ENCODE measurements around the gene SPC24.
A peak's percentile ranks its signal among the peaks of the same experiment; 100 is the strongest.
"Not testable (repeated sequence)": the region's sequence is repeated elsewhere in the genome, so short reads cannot be mapped to it uniquely, and the experiment has no call there.

SPC24 gene

DNA sequence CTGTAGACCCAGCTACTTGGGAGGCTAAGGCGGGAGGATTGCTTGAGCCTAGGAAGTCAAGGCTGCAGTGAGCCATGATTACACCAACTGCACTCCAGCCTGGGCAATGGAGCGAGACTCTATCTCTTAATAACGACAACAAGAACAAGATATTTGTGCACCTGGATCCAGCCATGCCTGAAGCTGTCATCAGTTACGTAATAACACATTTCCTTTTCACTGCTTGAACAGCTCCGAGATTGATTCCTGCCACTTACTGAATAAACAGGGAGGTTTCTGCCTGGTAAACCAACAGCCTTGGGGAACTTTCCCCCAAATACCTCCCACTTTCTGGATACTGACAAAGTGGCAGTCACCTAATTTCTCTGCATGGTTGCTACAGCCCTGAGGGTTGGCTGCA lies 36.4 kb upstream of the SPC24 start:
- DNase-seq (ENCODE audit: low read depth): no peak

DNA sequence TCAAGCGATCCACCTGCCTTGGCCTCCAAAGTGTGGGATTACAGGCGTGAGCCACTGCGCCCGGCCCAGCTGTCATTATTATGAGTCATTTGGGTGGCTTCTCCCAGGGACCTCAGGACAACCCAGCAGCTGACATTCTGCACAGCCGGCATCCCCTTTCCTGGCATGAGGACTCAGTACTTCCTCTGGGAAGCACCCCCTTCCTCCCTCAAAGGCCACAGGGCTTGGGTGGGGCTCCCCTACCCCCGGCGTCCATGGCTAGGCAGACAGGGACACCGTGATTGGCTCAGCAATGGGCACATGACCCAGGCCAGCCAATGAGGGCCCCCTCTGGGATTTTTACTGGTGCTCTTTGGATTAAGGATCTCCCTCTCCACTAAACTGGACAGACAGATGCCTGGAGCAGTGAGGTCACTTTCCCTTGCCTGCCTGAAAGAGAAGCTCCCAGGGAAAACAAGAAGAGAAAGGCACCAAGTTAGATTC lies 35.7 kb upstream of the SPC24 start:
- DNase-seq (ENCODE audit: low read depth): no peak

GRCh38 chr19:11190501-11190900 lies 34.9 kb upstream of the SPC24 start:
- DNase-seq (ENCODE audit: low read depth): no peak

- no peak for DNase-seq (ENCODE audit: low read depth)
Measured at GRCh38 chr19:11187441-11187840, 31.9 kb upstream of the SPC24 start.

DNA sequence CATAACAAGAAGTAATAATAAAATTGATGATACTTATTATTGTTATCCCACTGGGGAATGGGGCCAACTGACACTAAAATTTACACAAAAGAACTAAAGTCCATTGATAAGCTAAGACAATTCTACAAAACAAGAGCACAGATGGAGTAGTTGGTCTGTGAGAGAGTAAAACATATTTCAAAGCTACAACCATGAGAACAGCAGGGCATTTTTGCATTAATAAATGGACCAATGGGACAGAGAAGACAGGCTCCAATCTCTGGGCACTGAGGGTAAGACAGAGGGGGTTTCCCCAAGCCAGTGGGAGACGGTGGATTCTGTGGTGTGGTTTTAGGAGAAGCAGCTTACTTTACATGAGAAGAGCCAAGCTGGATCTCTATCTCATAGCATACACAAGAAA lies 27.4 kb upstream of the SPC24 start:
- no peak for DNase-seq (ENCODE audit: low read depth)

DNA sequence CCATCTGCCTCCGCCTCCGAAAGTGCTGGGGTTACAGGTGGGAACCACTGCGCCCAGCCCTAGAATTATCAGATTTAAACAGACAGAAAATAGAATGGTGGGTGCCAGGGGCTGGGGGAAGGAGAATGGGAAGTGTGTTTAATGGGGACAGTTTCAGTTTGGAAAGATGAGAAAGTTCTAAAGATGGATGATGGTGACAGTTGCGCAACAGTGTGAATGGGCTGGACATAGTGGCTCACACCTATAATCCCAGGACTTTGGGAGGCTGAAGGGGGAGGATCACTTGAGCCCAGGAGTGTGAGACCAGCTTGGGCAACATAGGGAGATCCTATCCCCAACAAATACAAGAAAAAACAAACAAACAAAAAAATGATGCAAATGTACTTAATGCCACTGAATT lies 25.9 kb upstream of the SPC24 start:
- DNase-seq (ENCODE audit: low read depth): no peak

DNA sequence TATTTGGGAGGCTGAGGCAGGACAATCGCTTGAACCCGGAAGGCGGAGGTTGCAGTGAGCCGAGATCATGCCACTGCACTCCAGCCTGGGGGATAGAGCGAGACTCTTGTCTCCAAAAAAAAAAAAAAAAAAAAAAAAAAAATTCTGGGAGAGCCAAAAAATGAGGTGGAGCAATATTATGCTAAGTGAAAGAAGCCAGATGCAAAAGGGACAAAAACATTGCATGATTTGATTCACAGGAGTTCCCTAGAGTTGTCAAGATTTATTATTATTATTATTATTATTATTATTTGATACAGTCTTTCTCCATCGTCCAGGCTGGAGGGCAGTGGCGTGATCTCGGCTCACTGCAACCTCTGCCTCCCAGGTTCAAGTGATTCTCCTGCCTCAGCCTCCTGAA lies 25.4 kb upstream of the SPC24 start:
- DNase-seq (ENCODE audit: low read depth): not testable (repeated sequence)

DNA sequence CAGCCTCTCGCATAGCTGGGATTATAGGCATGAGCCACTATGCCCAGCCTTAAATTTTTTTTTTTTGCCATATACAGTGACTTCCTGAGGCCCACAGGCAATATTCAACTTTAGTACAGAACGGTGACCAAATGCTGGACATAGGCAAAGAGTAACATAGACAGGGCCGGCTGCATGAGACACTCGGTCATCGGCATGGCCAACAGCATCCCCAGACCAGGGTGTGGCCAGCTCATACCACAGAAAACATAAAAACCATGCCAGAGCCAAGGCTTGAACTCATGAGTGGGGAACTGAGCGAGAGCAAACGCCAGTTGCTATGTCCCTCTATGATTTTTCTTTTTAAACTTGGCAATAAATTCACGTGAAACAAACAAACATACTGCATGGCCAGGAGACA lies 24.8 kb upstream of the SPC24 start:
- DNase-seq (ENCODE audit: low read depth): no peak

GRCh38 chr19:11179716-11180297 lies 24.2 kb upstream of the SPC24 start:
- no peak for DNase-seq (ENCODE audit: low read depth)

GRCh38 chr19:11179145-11179465 lies 23.5 kb upstream of the SPC24 start:
- not testable (repeated sequence) for DNase-seq (ENCODE audit: low read depth)

DNA sequence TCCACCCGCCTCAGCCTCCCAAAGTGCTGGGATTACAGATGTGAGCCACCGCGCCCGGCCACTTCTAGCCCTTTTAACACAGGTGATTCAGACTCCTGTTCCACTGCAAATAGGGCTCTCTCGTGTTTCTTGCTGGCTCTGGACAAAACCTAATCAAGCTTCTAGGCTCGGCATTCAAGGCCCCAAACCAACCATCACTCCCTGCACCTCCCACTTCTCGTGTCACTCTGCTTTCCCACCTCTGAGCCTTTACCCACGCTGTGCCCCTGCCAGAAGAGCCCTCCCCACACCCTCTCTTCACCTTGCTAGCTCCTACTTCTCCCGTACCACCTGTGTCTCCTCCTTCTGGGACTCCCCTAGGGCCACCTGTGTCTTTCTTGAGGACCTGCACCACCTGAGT lies 22.0 kb upstream of the SPC24 start:
- no peak for DNase-seq (ENCODE audit: low read depth)

- DNase-seq (ENCODE audit: low read depth): no peak
Measured at GRCh38 chr19:11176466-11177193, 21.0 kb upstream of the SPC24 start.

DNA sequence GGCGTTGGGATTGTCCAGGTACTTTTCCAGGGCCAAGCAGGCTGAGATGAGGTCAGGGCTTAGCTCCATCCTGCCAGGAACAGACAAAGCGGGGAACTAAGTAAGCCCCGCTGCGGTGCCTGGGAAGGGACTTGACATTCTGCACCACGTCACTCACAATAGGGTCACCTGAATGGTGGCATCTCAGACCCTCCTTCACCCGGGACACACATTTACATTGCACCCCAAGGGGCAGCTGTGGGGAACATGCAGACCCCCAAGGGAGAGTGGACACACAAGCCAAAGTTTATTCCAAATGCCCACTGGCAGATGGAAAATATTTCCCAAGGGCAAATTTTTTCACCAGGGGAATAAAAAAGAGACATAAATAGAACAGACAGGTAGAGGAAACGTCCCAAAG lies 20.3 kb upstream of the SPC24 start:
- DNase-seq (ENCODE audit: low read depth): no peak

GRCh38 chr19:11174336-11174735 lies 18.8 kb upstream of the SPC24 start:
- DNase-seq (ENCODE audit: low read depth): no peak

GRCh38 chr19:11173516-11174155 lies 18.1 kb upstream of the SPC24 start:
- DNase-seq (ENCODE audit: low read depth): no peak

GRCh38 chr19:11172576-11172975 lies 17.0 kb upstream of the SPC24 start:
- DNase-seq (ENCODE audit: low read depth): no peak

DNA sequence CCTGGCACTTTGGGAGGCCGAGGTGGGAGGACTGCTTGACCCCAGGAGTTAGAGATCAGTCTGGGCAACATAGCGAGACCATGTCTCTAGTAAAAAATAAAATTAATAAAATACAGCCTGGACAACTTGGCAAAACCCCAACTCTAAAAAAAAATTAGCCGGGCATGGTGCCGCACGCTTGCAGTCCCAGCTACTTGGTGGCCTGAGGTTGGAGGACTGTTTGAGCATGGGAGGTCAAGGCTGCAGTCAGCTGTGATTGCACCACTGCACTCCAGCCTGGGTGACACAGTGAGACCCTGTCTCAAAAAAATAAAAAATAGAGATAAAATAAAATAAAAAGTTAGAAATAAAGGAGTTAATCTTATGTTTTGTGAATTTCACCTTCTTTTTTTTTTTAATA lies 15.6 kb upstream of the SPC24 start:
- DNase-seq (ENCODE audit: low read depth): no peak

DNA sequence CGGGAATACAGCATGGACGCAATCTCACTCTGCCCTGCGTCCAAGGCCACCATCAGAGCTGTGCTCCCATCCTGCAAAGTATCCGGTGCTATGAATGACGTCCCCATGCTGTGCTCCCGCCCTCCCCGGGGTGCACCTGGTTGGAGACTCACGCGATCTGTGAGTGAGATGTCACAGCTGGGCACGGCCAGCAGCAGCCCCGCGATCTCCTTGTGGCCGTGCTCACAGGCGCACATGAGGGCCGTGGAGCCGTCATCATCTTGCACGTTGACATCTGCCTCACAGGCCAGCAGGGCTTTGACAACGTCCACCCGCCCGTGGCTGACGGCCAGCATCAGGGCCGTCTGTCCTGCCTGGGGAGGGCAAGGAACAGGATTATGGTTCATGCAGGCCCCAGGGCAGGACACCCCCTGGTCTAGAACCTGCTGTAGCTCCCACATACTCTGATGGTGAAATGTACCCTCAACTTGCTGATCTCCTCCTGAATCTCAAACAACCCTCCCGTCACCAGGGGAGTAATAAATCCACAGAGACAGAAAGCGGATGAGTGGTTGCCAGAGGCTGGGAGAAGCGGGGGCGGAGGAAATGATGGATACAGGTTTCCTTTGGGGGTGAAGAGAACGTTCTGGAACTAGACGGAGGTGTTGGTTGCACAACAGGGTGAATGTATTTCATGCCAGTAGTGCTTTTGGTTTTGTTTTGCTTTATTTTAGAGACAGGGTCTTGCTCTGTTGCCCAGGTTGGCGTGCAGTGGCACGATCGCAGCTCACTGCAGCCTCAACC lies 14.5 kb upstream of the SPC24 start:
- no peak for DNase-seq (ENCODE audit: low read depth)

DNA sequence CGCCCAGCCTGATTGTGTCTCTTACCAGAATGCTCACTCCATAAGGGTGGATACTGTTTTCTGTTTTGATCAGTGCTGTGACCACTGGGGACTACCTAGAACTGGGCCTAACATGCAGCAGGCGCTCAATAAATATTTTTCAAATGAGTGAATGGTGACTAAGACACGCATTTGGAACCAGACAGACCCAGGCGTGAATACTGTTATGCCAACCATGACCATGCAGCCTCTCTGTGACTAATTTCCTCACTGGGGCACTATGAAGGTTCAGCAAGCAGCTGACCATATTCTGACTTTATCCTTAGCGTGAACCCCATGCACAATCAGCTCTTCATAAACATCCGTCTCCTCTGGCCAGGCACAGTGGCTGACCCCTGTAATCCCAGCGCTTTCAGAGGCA lies 13.0 kb upstream of the SPC24 start:
- DNase-seq (ENCODE audit: low read depth): peak; percentile 99

DNA sequence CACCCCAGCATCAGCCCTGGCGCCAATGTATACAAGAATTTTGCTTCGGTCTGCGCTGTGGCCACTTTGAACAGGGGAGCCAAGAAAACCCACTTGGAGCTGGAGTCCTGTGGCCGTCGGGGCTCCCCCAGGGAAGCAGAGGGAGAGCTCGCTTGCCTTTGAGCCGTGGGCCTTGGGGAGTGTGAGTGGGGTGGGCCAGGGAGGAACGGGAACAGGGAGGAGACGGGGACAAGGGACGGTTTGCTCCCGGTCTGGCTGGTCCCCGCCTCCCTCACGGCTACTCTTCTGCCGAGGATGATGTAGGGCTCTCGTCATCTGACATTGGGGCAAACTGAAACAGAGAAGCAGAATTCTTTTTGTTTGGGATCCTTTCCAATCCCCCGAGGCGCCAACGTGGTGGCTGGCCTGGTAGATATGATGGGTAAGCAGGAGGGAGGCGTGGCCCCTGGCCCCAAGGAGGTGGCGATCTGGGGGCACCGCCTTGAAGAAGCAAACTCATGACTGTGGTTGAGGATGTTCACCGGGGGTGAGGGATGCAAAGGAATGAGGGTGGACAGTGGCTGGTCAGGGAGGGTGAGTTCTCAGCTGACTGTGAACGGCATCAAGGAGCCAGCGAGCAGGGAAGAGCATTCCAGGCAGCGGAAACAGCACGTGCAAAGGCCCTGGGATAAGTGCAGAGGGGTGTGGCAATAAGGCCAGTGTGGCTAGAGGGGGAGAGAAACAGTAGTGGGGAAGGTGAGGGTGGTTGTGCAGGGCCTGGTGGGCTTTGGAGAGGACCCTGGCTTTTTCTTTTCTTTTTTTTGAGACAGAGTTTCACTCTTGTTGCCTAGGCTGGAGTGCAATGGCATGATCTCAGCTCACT lies 10.9 kb upstream of the SPC24 start:
- no peak for DNase-seq (ENCODE audit: low read depth)

- DNase-seq (ENCODE audit: low read depth): no peak
Measured at GRCh38 chr19:11165486-11166030, 10.0 kb upstream of the SPC24 start.

Measured in HS-5 (cell line).